Osteocyte (in vitro differentiated cells): ENCODE measurements around the gene HMCN2. TPM values are rescaled to one million over a fixed set of nuclear protein-coding genes. Genes with fewer than 3 reads are reported as not detected.

Experiments used
- DNase-seq: peaks from one replicate; pipeline ENCODE4 v3.0.0; 2021; ENCODE audit warnings: mixed read lengths; ENCODE audit not compliant: unreplicated experiment; ENCODE audit errors: extremely low spot score
- H3K27ac Mint-ChIP-seq: one replicate; pipeline ENCODE4 v1.8.0; 2021; ENCODE audit warnings: mild to moderate bottlenecking, mixed read lengths; ENCODE audit not compliant: unreplicated experiment
- H3K27me3 Mint-ChIP-seq: one replicate; pipeline ENCODE4 v1.8.0; 2021; ENCODE audit warnings: mixed read lengths; ENCODE audit not compliant: unreplicated experiment
- H3K36me3 Mint-ChIP-seq: one replicate; pipeline ENCODE4 v1.8.0; 2021; ENCODE audit warnings: mixed read lengths; ENCODE audit not compliant: unreplicated experiment
- H3K4me1 Mint-ChIP-seq: one replicate; pipeline ENCODE4 v1.8.0; 2021; ENCODE audit warnings: mixed read lengths; ENCODE audit not compliant: unreplicated experiment
- H3K4me3 Mint-ChIP-seq: one replicate; pipeline ENCODE4 v1.8.0; 2021; ENCODE audit warnings: mild to moderate bottlenecking, moderate library complexity, mixed read lengths; ENCODE audit not compliant: unreplicated experiment
- H3K9me3 Mint-ChIP-seq: one replicate; pipeline ENCODE4 v1.8.0; 2021; ENCODE audit warnings: mixed read lengths; ENCODE audit not compliant: unreplicated experiment
- total RNA-seq: library from RNA; stranded (reverse); gene quantifications from 2 replicates; pipeline ENCODE4 v1.2.1, GENCODE V29; 2021
- TF ChIP-seq, protein P1 (sequence below): fragments of 200-600 bp; sonication (generic); IDR thresholded peaks from 2 replicates; pipeline ENCODE4 v1.5.0; 2021; ENCODE audit warnings: antibody characterized with exemption, mild to moderate bottlenecking, moderate library complexity

HMCN2 gene
- total RNA-seq, 1 donor from 2014 or later = 0.05 TPM

DNA sequence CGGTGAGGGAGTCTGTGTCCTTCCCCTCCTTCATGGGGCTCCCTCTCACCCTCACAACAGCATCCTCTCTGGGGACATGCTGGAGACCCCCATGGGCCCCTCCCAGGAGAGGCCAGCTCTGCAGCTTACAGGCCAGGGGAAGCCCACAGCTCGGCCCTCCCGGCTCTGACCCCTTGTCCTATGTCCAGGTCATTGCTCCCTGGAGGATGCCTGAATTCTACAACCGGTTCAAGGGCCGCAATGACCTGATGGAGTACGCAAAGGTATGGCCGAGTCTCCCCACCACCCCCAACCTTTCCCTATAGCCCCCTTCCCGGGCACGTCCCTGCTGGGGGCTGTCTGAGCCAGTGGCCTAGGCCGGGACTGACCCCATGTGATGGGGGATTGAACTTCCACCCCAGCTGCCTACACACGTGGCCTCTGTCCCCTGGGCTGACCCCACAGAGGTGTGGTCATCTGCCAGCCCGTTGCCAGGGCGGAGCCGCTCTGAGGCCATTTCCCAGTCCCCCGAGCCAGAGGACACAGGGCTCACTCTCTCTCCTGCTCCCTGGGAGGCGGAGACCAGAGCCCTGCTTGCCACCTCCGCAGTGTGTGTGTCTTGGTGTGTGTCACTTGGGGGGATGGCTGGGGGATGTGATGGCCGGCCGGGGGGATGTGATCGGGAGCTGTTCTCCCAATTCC is 201.1 kb downstream of the HMCN2 start:
- H3K4me3 Mint-ChIP-seq = no peak overlapping the region

DNA sequence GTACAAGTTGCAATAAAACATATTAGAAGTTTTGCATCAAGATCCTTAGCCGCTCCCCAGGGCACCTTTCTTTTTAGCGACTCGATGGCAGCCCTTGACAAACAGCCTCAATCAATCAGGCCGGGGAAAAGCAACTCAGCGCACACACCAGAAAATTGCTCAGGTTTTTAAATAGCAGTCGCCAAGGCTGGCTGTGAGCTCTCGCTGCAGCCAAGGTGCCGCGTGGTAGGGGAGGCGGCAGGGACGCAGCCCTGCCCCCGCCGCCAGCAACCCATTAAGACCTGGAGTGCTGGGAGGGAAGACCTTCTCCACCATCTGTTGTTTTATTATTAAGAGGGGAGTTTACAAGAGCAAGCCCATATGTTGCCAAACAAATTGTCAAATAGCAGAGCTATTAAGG is 201.8 kb downstream of the HMCN2 start:
- Mint-ChIP-seq H3K27me3 (no peaks in the 10 kb centered on the region), H3K4me1 (no peaks in the 10 kb centered on the region), H3K27ac (no peak overlapping the region), H3K9me3 (no peaks in the 10 kb centered on the region), H3K36me3 (peaks cover 17% of the 10 kb centered on the region), H3K4me3 (no peak overlapping the region)
- TF ChIP-seq, protein P1, sequence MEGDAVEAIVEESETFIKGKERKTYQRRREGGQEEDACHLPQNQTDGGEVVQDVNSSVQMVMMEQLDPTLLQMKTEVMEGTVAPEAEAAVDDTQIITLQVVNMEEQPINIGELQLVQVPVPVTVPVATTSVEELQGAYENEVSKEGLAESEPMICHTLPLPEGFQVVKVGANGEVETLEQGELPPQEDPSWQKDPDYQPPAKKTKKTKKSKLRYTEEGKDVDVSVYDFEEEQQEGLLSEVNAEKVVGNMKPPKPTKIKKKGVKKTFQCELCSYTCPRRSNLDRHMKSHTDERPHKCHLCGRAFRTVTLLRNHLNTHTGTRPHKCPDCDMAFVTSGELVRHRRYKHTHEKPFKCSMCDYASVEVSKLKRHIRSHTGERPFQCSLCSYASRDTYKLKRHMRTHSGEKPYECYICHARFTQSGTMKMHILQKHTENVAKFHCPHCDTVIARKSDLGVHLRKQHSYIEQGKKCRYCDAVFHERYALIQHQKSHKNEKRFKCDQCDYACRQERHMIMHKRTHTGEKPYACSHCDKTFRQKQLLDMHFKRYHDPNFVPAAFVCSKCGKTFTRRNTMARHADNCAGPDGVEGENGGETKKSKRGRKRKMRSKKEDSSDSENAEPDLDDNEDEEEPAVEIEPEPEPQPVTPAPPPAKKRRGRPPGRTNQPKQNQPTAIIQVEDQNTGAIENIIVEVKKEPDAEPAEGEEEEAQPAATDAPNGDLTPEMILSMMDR = no peak
- DNase-seq = no peak

More for the DNA sequence above, 201.1 kb downstream of the HMCN2 start:
- TF ChIP-seq, protein P1 = no peak
- Mint-ChIP-seq H3K27ac (no peak overlapping the region), H3K36me3 (peaks cover 17% of the 10 kb centered on the region), H3K4me1 (no peaks in the 10 kb centered on the region), H3K9me3 (no peaks in the 10 kb centered on the region), H3K27me3 (no peaks in the 10 kb centered on the region)
- no peak for DNase-seq

DNA sequence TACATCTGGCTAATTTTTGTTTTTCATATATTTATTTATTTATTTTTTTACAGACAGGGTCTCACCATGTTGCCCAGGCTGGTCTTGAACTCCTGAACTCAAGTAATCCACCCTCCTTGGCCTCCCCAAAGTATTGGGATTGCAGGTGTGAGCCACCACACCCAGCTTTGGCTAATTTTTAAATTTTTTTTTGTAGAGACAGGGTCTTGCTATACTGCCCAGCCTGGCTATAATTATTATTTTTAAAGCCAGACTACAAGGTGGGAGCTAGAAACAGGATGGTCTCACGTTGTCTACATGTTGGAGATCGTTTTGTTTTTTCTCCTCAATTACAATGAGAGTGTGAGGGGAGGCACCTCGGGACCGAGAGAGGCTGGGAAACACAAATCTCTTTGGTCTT is 203.0 kb downstream of the HMCN2 start:
- H3K27ac Mint-ChIP-seq = no peak overlapping the region
- no peaks in the 10 kb centered on the region for H3K9me3 Mint-ChIP-seq
- H3K36me3 Mint-ChIP-seq = peaks cover 17% of the 10 kb centered on the region
- H3K4me1 Mint-ChIP-seq = no peaks in the 10 kb centered on the region
- no peak for DNase-seq
- no peak overlapping the region for H3K4me3 Mint-ChIP-seq
- TF ChIP-seq, protein P1 = no peak
- no peaks in the 10 kb centered on the region for H3K27me3 Mint-ChIP-seq

DNA sequence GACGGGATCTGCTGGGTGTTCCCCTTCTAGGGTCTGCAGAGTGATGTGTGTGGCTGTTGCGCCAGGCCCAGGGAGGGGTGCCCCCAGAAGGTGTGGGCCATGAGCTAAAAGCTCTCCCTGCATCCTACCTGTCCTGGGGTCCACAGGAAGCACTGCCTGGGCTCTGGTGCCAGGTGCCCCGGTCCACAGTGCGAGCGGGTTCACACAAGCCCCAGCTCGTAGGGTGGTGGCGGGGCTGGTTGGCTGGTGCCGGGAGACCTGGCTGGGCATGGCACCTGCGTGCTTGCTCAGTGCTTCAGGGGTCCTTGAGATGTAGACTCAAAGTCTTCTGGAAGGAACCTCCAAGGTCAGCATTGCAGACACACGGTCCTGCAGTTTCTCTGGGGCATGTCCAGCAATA is 204.7 kb downstream of the HMCN2 start:
- H3K36me3 Mint-ChIP-seq = peaks cover 16% of the 10 kb centered on the region
- no peak for DNase-seq
- H3K27me3 Mint-ChIP-seq = no peaks in the 10 kb centered on the region
- TF ChIP-seq, protein P1 = no peak
- H3K27ac Mint-ChIP-seq = no peak overlapping the region
- no peaks in the 10 kb centered on the region for H3K9me3 Mint-ChIP-seq
- H3K4me1 Mint-ChIP-seq = no peaks in the 10 kb centered on the region
- no peak overlapping the region for H3K4me3 Mint-ChIP-seq

DNA sequence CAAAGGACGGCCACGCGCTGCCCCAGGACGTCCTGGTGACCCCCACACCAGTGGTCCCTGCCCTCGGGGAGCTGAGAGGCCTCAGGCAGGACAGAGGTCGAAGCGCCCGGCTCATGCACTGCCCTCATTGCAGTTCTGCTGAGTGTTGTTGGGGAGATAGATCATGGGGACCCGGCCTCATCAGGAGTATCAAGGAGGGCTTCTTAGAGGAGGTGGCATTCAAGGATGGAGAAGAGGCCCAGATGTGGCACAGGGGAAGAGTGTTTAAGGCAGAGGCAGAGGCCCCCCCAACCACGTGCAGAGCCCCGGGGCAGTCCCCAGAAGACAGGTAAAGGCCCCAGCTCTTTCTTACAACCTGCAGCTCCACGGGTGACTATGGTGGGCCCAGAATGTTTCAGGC is 205.4 kb downstream of the HMCN2 start:
- Mint-ChIP-seq H3K36me3 (peaks cover 16% of the 10 kb centered on the region), H3K9me3 (no peaks in the 10 kb centered on the region), H3K27ac (no peak overlapping the region), H3K4me1 (no peaks in the 10 kb centered on the region), H3K27me3 (no peaks in the 10 kb centered on the region), H3K4me3 (no peak overlapping the region)
- DNase-seq = no peak
- TF ChIP-seq, protein P1 = no peak
